Measurements from ENCODE around the gene KCNJ13.
"Not testable (repeated sequence)": the region's sequence is repeated elsewhere in the genome, so short reads cannot be mapped to it uniquely, and the experiment has no call there.

The KCNJ13 gene

GRCh38 chr2:232761301-232761907, 15.0 kb downstream of the KCNJ13 start:
- DNase-seq, result peak in 1 of 2 donors; percentile 13

GRCh38 chr2:232757905-232758304, 18.5 kb downstream of the KCNJ13 start:
- DNase-seq, result no peak

- DNase-seq, result no peak
Measured at GRCh38 chr2:232750135-232750671, 26.2 kb downstream of the KCNJ13 start.

GRCh38 chr2:232749331-232749730, 27.0 kb downstream of the KCNJ13 start:
- DNase-seq, result no peak

- no peak for DNase-seq
Measured at GRCh38 chr2:232748038-232748437, 28.3 kb downstream of the KCNJ13 start.

GRCh38 chr2:232744963-232745362, 31.4 kb downstream of the KCNJ13 start:
- no peak for DNase-seq

GRCh38 chr2:232741972-232742371, 34.4 kb downstream of the KCNJ13 start:
- DNase-seq, result no peak

GRCh38 chr2:232741294-232741693, 35.1 kb downstream of the KCNJ13 start:
- DNase-seq, result no peak

GRCh38 chr2:232731470-232731869, 44.9 kb downstream of the KCNJ13 start:
- no peak for DNase-seq

GRCh38 chr2:232728785-232729184, 47.6 kb downstream of the KCNJ13 start:
- no peak for DNase-seq

GRCh38 chr2:232723027-232723426, 53.3 kb downstream of the KCNJ13 start:
- DNase-seq, result no peak

GRCh38 chr2:232721882-232722281, 54.5 kb downstream of the KCNJ13 start:
- no peak for DNase-seq

- DNase-seq, result no peak
Measured at GRCh38 chr2:232721261-232721660, 55.1 kb downstream of the KCNJ13 start.

GRCh38 chr2:232720056-232720455, 56.3 kb downstream of the KCNJ13 start:
- DNase-seq, result not testable (repeated sequence)

Data from stimulated activated CD4-positive, alpha-beta T cell treated with anti-CD3 and anti-CD28 coated beads, Interleukin-2, amount 100 ng/mL, for 48 hours (primary cell).